ENCODE data around the gene ALK. TPM values are rescaled to one million over a fixed set of nuclear protein-coding genes. Genes with fewer than 3 reads are reported as not detected.

Gene ALK
- total and polyA plus RNA-seq, 12 donors = 0.09 to 1.8 (median 0.53) TPM; not detected in 1

DNA sequence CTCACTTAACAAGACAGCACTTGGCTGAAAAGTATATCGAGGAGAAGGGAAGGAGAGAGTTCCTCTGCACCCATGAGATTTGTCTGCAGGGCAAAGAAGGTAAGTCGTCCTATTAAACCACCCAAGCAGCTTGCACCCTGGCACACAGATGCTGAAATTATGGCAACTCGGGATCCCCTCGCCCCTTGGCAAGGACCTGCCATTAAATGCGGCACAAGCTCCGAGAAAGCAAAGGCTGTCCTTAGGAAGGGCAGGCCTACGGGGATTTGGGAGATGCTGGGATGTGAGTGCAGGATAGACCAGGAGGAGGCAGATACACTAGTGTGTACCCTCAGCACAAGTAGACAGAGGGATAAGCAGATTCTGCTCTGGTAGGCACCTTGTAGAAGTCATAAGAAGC lies 191.5 kb downstream of the ALK start:
- intact Hi-C loops (cut with DNase I) = no loop called here
- no peaks in the 10 kb centered on the region for H3K4me1 ChIP-seq (replicated peaks in 1 of 2)
- H3K9me3 ChIP-seq (replicated peaks in 1 of 3) = no peaks in the 10 kb centered on the region
- TF ChIP-seq POLR2A (IDR thresholded peaks at IDR 0.05) = no peak
- TF ChIP-seq, protein P1, sequence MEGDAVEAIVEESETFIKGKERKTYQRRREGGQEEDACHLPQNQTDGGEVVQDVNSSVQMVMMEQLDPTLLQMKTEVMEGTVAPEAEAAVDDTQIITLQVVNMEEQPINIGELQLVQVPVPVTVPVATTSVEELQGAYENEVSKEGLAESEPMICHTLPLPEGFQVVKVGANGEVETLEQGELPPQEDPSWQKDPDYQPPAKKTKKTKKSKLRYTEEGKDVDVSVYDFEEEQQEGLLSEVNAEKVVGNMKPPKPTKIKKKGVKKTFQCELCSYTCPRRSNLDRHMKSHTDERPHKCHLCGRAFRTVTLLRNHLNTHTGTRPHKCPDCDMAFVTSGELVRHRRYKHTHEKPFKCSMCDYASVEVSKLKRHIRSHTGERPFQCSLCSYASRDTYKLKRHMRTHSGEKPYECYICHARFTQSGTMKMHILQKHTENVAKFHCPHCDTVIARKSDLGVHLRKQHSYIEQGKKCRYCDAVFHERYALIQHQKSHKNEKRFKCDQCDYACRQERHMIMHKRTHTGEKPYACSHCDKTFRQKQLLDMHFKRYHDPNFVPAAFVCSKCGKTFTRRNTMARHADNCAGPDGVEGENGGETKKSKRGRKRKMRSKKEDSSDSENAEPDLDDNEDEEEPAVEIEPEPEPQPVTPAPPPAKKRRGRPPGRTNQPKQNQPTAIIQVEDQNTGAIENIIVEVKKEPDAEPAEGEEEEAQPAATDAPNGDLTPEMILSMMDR (IDR thresholded peaks at IDR 0.05) = no peak
- no peaks in the 10 kb centered on the region for H3K27me3 ChIP-seq
- no peak overlapping the region for H3K27ac ChIP-seq
- 78 to 83% (median 80%) methylated on average over 7 of the region's 7 CpGs for WGBS, 4 donors
- no peaks in the 10 kb centered on the region for H3K36me3 ChIP-seq (replicated peaks in 1 of 2)
- no peak overlapping the region for H3K4me3 ChIP-seq
- DNase-seq = no peak

DNA sequence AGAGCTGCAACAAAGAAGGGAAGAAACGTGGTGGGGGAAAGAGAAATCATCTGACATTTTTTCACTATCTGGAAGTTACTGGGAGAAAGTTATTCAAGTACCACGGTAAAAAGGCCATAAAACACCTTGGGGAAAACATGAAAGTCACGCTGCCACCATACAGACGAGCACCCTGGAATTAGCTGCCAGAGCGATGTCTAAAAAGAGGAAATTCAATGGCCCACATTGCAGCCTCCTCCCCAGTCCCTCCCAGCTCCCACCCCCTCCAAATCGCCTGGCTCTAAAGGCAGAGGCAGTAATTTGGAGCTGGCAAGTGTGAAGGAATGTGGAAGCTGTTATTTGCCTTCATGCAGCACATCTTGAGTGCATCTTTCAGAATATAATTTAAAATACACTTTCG lies 192.0 kb downstream of the ALK start:
- intact Hi-C loops (cut with DNase I) = no loop called here
- H3K27me3 ChIP-seq = no peaks in the 10 kb centered on the region
- WGBS, 4 donors = 36 to 45% (median 39%) methylated on average over 7 of the region's 7 CpGs
- DNase-seq = no peak
- no peak overlapping the region for H3K27ac ChIP-seq
- TF ChIP-seq, protein P1 (IDR thresholded peaks at IDR 0.05) = no peak
- TF ChIP-seq POLR2A (IDR thresholded peaks at IDR 0.05) = no peak
- H3K36me3 ChIP-seq (replicated peaks in 1 of 2) = no peaks in the 10 kb centered on the region
- H3K4me3 ChIP-seq = no peak overlapping the region
- H3K9me3 ChIP-seq (replicated peaks in 1 of 3) = no peaks in the 10 kb centered on the region
- no peaks in the 10 kb centered on the region for H3K4me1 ChIP-seq (replicated peaks in 1 of 2)

DNA sequence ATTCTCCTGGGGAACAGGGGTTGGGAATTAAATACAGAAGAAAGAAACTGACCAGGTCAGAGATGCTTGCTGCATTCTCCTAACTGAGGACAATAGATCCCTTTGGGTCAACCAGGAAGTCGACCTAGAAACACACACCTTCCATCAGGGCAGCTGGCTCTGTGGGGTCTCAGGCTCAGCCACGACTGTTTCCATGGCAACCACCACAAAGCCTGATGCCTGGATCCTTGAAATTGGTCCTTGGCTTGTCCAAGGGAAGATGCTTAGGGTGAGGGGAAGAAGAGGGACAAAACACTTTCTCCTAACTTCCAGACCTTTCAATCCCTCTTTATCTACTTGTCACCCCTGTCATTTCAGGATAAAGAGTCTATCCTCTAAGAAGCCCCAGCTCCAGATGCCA lies 194.4 kb downstream of the ALK start:
- H3K36me3 ChIP-seq (replicated peaks in 1 of 2) = no peaks in the 10 kb centered on the region
- H3K27ac ChIP-seq = no peak overlapping the region
- H3K4me1 ChIP-seq (replicated peaks in 1 of 2) = no peaks in the 10 kb centered on the region
- no peak for DNase-seq
- no peaks in the 10 kb centered on the region for H3K27me3 ChIP-seq
- no peak for TF ChIP-seq POLR2A (IDR thresholded peaks at IDR 0.05)
- TF ChIP-seq, protein P1 (IDR thresholded peaks at IDR 0.05) = no peak
- WGBS, 4 donors = 29 to 52% (median 38%) methylated on average over 2 of the region's 2 CpGs
- no peaks in the 10 kb centered on the region for H3K9me3 ChIP-seq (replicated peaks in 1 of 3)
- intact Hi-C loops (cut with DNase I) = no loop called here
- H3K4me3 ChIP-seq = no peak overlapping the region

DNA sequence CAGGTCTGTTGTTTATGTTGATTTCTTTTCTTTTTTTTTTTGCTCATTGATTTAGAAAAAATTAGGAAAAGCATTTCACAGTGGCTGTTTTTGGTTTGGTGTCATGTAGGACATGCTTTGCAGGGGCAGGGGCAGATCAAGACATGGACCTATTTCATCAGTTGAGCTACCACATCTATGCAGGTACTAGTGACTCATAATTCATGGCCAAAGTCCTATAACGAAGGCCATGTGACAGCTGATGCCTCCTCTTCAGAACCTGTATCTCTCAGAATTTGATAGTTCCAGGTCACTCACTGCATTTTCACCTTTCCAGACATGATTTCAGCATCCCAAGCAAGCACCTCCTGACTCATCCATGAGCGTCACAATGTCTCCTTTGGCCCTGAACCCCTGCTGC lies 195.8 kb downstream of the ALK start:
- Histone ChIP-seq H3K36me3 (replicated peaks in 1 of 2) (no peaks in the 10 kb centered on the region), H3K27ac (no peak overlapping the region), H3K4me1 (replicated peaks in 1 of 2) (no peaks in the 10 kb centered on the region), H3K27me3 (no peaks in the 10 kb centered on the region), H3K4me3 (no peak overlapping the region), H3K9me3 (replicated peaks in 1 of 3) (no peaks in the 10 kb centered on the region)
- intact Hi-C loops (cut with DNase I) = no loop called here
- TF ChIP-seq POLR2A (IDR thresholded peaks at IDR 0.05) = no peak
- TF ChIP-seq, protein P1 (IDR thresholded peaks at IDR 0.05) = no peak
- DNase-seq = no peak
- WGBS, 4 donors = 43 to 50% (median 46%) methylated on average over 2 of the region's 2 CpGs
